HG03095 (cell line): ENCODE results near the gene TBC1D9B.
A peak's percentile ranks its signal among the peaks of the same experiment; 100 is the strongest.

Source experiments
- ATAC-seq: cut with Tn5 transposase; IDR thresholded peaks from one replicate; pipeline ENCODE4 v1.9.1; 2021; ENCODE audit warnings: moderate library complexity; ENCODE audit not compliant: unreplicated experiment

TBC1D9B gene

DNA sequence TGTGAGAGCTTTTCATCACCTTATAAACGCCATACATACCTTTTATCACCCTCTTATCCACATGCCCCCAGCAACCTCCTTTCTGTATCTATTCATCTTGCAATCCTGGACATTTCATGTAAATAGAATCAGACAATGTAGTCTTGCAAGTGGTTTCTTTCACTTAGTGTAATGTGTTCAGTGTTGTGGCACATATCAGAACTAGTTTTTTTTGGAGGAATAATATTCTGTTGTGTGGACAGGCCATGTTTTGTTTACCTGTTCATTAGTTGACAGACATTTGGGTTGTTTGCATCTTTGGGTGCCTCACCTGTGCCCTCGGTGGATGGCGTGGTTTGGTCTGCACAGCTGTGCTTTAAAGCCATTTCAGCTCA lies 85.7 kb downstream of the TBC1D9B start:
- no peak for ATAC-seq

DNA sequence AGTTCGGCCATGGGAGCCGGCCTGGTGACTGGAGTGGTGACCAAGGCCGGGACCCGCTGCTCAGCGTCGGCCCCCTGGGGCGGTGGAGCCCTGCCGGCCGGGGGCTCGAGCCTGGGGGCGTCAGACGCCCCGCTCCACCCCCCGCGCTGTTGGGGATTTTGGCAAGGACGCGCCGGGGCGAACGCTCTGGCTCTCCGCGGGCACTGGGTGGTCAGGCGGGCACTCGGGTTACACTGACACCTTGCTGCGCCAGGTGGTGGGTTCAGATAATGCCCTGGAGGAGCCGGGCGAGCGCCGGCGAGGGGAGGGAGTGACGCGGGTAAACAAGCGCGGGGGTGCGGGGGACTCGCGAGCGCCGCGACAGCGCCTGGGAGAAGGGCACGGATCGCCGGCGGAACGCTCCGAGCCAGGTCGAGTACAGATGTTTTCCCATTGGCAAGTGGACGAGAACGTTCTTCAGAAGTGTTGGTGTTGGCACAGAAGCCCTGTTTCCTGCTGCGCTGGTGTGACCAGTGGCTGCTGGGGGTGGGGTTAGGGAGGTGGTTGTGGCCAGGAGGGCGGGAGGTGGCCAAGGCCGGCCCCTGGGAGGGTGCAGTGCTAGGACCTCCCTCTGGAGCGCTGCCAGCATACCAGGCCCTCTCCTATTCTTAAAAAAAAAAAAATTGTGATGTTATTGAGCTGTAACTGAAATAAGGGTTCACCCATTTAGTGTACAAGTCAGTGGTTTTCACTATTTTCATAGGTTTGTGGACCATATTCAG lies 86.2 kb downstream of the TBC1D9B start:
- ATAC-seq, result peak; percentile 47

DNA sequence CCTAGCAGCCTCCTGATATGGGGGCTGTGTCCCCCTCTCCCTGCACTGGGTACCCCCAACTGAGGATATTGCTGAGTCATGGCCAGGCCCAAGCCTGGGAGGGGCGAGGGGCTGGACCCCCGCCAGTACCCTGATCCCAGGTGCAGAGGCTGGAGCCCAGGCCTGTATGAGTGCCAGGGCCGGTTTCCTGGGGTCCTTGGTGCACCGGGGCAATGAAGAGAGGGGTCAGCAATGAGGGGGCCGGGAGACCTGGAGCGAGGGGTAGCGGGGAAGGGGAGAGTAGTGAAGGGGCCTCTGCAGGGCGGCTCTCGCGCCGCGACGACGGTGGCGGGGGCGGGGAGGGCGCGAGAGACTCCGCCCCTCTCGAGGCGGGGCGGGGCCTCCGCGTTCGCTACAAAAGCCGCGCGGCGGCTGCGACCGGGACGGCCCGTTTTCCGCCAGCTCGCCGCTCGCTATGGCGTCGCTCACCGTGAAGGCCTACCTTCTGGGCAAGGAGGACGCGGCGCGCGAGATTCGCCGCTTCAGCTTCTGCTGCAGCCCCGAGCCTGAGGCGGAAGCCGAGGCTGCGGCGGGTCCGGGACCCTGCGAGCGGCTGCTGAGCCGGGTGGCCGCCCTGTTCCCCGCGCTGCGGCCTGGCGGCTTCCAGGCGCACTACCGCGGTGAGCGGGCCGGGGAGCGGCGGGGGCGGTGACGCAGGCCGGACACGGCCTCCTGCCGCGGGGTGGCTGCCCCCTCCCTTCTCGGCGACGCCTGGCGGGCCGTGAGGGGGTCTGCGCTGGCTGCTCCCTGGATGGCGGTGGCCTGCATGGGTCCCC lies 87.0 kb downstream of the TBC1D9B start, which contains the start of gene SQSTM1:
TSS of gene SQSTM1 (plus strand) at position 423 of the 815 bp plus-strand sequence. CDS start at position 455, 32 bp downstream.
- ATAC-seq, result peak; percentile 25

DNA sequence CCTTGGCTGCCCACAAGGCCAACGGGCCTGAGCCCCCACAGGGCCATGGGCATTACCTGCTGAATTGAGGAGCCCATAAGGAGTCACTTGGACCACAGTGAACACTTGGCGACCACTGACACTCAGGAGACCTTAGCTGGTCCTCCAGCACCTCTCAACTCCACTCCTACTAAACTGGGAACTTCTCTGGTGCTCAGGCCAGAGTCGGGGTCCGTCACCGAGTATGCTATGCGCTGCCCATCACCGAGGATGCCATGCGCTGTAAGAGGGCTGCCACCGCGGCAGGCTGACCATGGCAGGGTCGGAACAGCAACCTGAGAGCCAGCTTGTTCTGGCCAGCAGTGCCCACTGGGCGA lies 87.6 kb downstream of the TBC1D9B start:
- ATAC-seq, result no peak

DNA sequence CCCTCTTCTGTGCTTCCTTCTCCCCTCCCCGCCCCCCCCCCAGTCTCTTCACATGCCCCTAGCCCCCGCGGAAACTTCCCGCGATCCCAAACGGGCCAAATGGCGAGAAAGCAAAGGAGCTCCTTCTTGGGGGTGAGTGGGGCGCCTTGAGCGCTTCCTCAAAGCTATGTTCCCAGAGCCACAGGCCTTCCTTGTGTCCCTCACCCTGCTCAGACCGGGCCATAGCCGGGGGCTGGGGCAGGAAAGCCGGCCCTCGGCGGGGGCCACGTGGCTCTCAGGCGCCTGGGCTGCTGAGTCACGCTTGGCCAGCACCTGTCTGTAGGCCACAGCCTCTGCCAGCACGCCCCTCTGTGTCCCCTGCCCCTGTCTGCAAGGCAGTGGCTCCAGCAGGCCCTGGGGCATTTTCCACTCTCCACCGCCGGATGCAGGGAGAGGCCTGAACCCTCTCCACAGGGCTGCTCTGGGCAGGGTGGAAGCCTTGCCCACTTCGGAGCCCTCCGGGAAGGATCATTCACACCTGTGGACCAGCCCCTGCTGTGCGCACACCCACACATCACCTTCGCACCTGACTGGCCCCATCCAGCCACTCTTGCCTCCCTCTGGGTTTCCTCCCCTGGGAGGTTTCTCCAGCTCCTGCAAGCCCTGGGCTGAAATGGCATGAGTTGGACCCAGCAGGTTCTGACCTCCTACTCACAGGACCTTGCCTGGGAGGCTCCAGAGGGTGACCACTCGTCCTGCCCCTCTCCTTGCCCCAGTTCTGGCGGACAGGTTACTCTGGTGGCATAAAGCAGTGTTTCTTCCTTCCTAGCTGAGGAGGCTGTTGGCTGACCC lies 88.2 kb downstream of the TBC1D9B start:
- no peak for ATAC-seq

DNA sequence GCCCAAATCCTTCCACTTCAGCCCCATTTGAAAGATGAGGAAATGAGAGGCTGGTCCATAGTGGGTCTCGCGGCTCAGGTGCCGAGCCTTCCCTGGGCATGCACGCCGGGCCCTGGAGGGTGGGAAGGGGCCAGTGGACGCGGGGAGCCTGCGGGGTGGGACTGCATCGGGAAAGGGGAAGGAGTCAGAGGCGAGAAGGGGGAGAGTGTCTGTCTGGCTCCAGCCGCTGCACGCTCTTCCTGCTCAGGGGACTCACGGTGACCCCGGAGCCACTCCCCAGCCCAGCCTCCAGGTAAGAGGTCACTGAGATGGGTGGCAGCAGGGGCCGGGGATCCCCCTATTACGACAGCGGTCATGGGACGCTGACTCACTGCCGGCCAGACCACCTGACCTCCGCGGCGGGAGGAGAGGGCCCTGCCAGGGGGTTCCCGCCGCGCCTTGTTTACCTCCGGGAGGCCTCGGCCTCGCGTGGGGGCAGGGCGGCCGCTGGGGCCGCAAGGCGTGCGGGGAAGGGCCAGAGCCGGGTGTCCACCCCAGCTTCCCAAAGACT lies 88.9 kb downstream of the TBC1D9B start:
- ATAC-seq, result peak; percentile 69

DNA sequence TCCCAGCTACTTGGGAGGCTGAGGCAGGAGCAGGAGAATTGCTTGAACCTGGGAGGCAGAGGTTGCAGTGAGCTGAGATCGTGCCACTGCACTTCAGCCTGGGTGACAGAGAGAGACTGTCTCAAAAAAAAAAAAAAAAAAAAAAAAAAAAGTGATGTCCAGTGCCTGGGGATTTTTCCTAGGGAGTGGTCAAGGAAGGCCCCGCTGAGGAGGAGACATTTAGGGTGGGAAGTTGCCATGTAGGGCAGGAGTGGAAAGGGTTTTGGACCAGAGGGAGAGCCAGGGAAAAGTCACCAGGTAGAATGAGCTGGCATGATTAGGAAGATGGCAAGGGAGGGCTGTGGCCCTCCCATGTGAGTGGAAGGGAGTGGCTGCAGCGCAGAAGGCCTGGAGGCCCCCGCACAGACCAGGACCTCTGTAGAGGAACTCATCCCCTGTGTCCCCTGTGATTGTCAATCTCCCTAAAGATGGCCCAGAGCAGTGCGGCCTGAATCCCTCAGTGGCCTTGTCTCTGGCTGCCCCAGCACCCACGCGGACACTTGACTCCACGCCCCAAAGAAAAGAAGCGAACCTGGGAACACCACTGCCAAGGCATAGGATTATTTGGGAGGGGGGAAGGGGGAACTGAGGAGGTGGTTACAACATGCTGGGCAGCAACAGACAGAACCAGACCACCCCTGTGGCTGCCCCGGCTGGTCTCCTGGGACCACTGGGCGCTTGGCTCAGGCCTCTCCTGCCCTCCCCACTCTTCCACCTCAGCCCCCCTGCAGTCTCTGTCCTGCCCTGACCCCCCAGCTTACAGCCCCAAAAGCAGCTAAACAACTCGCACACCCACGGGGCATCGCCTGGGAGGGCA lies 89.6 kb downstream of the TBC1D9B start:
- ATAC-seq, result no peak

DNA sequence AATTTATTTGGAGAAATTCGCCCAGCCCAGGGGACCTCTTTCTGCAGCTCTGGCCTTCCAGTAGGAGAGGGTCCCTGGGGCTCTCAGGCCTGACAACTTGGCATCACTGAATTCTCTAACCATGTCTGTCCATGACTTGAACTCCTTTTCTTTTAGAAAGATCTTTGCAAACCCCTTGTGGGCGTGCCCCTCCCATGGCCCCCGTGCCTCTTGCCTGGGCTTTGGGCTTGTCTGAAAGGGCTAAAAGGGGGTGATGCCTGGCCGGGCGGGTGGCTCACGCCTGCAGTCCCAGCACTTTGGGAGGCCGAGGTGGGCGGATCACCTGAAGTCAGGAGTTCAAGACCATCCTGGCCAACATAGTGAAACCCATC lies 90.2 kb downstream of the TBC1D9B start:
- no peak for ATAC-seq

DNA sequence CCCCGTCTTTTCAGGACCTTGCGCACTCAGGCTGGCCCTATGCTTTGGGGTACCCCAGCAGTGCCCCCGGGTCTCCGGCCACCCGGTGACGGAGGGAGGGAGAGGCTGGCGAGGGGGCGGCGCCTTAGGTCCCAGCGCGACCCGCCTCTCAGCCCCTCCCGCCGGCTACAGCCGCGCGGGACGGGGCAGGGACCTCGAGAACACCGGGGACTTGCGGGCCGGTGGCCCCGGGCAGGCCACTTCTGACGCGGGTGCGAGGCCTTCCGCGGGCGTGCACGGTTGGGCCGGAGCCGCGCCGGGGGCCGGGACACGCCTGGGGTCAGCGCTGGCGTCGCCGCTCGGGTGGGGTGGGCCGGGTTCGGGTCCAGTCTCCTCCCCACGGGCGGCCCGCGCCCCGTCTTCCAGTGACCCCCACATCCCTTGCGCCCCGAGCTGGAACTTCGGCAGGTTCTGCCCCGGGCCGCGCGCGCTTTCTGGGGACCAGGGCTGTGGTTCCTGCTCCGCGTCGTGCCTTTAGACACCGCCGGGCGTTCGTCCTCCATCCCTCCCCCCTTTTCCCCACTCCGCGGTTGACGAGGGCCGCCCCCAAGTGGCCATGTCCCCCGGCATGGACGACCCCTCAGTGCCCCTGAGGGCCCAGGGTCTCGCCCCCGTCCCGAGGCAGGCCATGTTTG lies 90.8 kb downstream of the TBC1D9B start:
- no peak for ATAC-seq

DNA sequence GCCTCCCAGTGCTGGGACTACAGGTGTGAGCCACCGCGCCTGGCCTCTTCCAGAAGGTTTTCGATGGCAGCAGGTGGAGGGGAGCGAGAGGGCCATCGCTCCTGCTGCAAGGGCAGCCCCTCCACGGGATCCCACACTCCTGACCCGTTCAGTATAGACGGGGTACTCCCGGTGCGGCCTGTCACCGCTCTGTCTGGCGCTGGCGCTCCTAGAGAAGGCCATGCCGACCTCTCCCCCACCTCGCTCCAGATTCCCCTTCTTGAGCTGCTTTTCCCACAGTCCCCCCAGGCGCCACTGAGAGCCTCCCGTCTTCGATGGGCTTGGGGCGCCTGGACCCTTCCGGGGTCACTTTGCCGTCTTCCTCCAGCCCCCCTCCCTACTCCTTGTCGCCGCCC lies 91.3 kb downstream of the TBC1D9B start:
- ATAC-seq, result no peak

DNA sequence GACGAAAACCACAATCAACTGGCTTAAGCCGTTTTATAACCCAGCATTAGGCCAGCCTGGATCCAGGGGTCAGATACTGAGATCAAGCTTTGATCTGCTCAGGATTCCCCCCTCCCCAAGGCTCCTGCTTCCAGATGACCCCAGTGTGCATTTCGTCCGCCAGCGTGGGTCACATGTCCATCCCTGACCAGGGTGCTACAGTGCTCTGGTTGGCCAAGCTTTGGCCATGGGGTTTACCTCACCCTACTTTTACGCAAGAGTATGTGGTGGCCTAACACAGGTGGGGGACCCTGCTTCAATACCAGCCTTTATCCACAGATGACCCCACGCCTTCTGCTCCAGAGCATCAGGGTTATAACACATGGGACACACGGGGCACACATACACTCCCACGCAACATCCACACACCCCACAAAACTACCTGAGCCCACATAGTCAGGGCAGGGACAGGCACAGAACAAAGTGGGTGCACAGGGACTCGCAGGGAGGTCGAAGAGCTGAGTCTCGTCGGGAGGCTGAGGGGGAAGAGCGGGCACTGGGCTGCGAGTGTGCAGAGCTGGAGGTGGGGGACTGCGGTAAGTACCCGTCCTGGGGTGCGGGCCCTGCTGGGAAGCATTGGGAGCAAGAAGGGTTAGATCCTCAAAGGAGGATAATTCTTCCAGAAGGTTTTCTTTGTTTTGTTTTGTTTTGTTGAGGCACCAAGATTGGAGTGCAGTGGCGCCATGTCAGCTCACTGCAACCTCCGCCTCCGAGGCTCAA lies 92.0 kb downstream of the TBC1D9B start:
- no peak for ATAC-seq

DNA sequence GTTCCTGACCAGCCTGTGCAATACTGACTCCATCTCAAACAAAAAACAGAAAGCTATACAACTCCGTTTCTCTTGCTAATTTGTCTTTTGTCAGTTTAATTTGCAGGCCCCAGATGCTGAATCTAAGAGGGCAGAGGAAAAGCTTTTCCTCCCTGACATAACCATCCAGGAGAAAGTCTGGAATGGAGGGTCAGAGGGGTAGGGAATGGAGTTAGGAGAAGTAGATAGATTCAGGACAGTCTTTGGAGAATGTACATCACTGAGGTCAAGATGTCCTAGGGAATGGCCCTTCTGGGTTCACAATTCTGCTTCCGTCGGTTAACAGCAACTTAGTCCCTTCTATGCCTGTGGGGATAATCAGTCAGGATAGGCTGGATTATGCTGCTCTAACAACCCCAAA lies 93.6 kb downstream of the TBC1D9B start:
- ATAC-seq, result no peak

DNA sequence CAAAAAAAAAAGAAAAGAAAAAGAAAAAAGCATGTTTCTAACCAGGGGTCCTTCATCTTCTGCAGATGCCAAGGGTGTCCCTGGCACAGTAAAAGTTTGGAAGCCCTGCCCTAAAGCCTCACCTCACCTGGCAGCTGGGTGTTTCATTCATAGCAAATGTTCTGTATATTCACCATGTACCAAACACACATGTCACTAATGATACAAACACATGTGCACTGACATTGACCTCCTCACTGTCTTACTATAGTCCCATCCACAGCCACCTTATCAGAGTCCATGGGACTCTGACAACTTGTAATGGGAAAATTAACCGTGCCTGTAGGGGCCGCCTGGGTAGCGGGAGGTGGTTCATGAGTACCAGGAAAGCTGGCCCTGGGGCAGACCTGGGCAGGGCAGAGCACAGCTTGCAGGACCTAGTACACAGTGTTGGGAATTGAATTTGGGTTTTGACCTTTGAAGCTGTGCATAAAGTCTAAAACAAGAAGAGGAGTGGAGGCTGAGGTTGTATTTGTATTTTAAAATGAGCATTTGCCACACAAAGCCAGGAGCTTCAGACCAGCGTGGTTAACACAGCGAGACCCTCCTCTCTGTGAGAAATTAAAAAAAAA lies 94.6 kb downstream of the TBC1D9B start:
- no peak for ATAC-seq

DNA sequence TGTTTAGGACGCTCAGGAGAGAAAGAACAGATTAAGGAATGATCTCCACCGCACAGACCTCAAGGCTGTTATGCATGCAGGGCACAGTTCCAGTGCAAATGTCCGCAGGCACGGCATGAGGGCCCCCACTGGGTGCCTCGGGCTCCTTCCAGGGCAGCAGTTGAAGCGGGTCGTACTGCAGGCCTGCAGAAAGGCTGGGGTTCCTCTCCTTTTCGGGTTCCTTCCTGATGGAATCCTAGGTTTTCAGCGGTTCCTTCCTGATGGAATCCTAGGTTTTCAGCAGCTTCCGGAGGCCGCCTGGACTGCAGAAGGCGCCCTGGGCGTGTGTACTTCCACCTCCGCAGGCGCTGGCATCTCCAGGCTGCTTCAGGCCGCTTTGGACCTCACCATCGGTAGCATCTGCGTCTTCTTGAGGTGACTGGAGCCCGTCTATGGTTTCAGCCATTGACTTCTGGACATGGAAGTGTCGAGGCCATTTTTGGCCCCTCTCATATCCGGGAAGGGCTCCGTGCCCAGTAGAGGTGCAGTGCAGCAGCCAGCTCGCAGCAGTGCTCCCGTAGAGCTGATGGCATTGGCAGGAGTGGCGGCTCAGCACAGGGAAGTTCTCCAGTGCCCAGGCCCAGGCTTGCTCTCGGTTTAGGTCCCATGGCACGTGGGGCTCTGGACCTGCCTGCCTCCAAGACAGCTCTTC lies 95.4 kb downstream of the TBC1D9B start:
- ATAC-seq, result no peak
